Activated CD8-positive, alpha-beta T cell treated with anti-CD3 and anti-CD28 coated beads for 36 hours (primary cell): ENCODE measurements around the gene ALAD. TPM values are rescaled to one million over a fixed set of nuclear protein-coding genes. Genes with fewer than 3 reads are reported as not detected.

Source experiments
- ATAC-seq: fragments of 200-7000 bp; cut with Tn5 transposase; one replicate; pipeline ENCODE4 v1.10.0; 2021; ENCODE audit warnings: mild to moderate bottlenecking, moderate library complexity
- CTCF ChIA-PET: fragments of 350-600 bp; sonication (Branson Sonifier 250); formaldehyde crosslinking; loops from one replicate; lab custom pipeline; 2021; ENCODE audit warnings: antibody characterized with exemption; lab: Charles Lee
- POLR2A ChIA-PET: fragments of 350-600 bp; sonication (Branson Sonifier 250); formaldehyde crosslinking; loops from one replicate; lab custom pipeline; 2021; ENCODE audit warnings: antibody characterized with exemption; lab: Charles Lee
- DNase-seq: peaks from one replicate; pipeline ENCODE4 v3.0.0-alpha.2; 2020
- H3K27ac Mint-ChIP-seq: one replicate; pipeline ENCODE4 v1.8.0; 2021; ENCODE audit warnings: mild to moderate bottlenecking, mixed read lengths
- H3K27me3 Mint-ChIP-seq: one replicate; pipeline ENCODE4 v1.8.0; 2021; ENCODE audit warnings: mixed read lengths
- H3K36me3 Mint-ChIP-seq: one replicate; pipeline ENCODE4 v1.8.0; 2021; ENCODE audit warnings: low read depth, mixed read lengths
- H3K4me1 Mint-ChIP-seq: one replicate; pipeline ENCODE4 v1.8.0; 2021; ENCODE audit warnings: low read depth, mixed read lengths
- H3K4me3 Mint-ChIP-seq: one replicate; pipeline ENCODE4 v1.8.0; 2021; ENCODE audit warnings: mild to moderate bottlenecking, moderate library complexity, mixed read lengths
- H3K9me3 Mint-ChIP-seq: one replicate; pipeline ENCODE4 v1.8.0; 2021; ENCODE audit warnings: mixed read lengths
- CTCF ChIP-seq: fragments of 200-600 bp; IDR thresholded peaks from one replicate; pipeline ENCODE4 v1.8.0; 2022; ENCODE audit warnings: antibody characterized with exemption, mild to moderate bottlenecking
- intact Hi-C: fragments of 100-400 bp; cut with micrococcal nuclease; formaldehyde crosslinking; loops from one replicate; pipeline ENCODE4 v1.10.0; 2022
- total RNA-seq, 2 experiments: library from RNA; stranded (reverse); gene quantifications; one replicate each; pipeline ENCODE4 v1.2.3, GENCODE V29; 2021

Gene ALAD
- total RNA-seq, 2 experiments from 2014 or later, result 16.2 to 16.3 TPM

GRCh38 chr9:113352006-113352405 is 49.1 kb downstream of the ALAD start:
- no peak for TF ChIP-seq CTCF
- Mint-ChIP-seq H3K27me3 (peaks cover 13% of the 10 kb centered on the region), H3K9me3 (no peaks in the 10 kb centered on the region), H3K36me3 (no peaks in the 10 kb centered on the region), H3K4me1 (peaks cover 31% of the 10 kb centered on the region), H3K4me3 (no peak overlapping the region), H3K27ac (peak overlapping the region; percentile 3)
- intact Hi-C loops, result no loop called here
- ChIA-PET CTCF (interaction anchor here (1.1 kb wide), 1 partner anchor 11 kb away, joined by 4 read pairs; no protein-coding TSS in a partner anchor), POLR2A (interaction anchor here (0.6 to 1.3 kb wide), 2 partner anchors 19 to 47 kb away, joined by 3 to 4 read pairs; no protein-coding TSS in a partner anchor)
- ATAC-seq, result no peak
- no peak for DNase-seq

GRCh38 chr9:113350937-113351336 is 50.1 kb downstream of the ALAD start:
- POLR2A ChIA-PET, result interaction anchor here (0.6 to 1.7 kb wide), 5 partner anchors 11 to 966 kb away, joined by 3 to 12 read pairs (median 4); partner anchors contain the start of genes POLE3 and WDR31
- Mint-ChIP-seq H3K4me1 (peaks cover 31% of the 10 kb centered on the region), H3K27me3 (peaks cover 13% of the 10 kb centered on the region), H3K36me3 (no peaks in the 10 kb centered on the region), H3K27ac (peak overlapping the region; percentile 77), H3K9me3 (no peaks in the 10 kb centered on the region), H3K4me3 (peak overlapping the region; percentile 78)
- DNase-seq (peak; percentile 77), ATAC-seq (peak; percentile 65)
- intact Hi-C loops, result no loop called here
- TF ChIP-seq CTCF, result no peak
- CTCF ChIA-PET, result interaction anchor here (0.7 to 3.1 kb wide), 7 partner anchors 11 to 305 kb away, joined by 3 to 14 read pairs (median 4); partner anchors contain the start of genes ALAD, CDC26, PRPF4 and WDR31

- H3K4me1 Mint-ChIP-seq, result peaks cover 37% of the 10 kb centered on the region
- peak overlapping the region; percentile 78 for H3K4me3 Mint-ChIP-seq
- DNase-seq, result peak; percentile 36
- H3K36me3 Mint-ChIP-seq, result no peaks in the 10 kb centered on the region
- intact Hi-C loops, result no loop called here
- H3K27me3 Mint-ChIP-seq, result peaks cover 13% of the 10 kb centered on the region
- peak overlapping the region; percentile 77 for H3K27ac Mint-ChIP-seq
- no peaks in the 10 kb centered on the region for H3K9me3 Mint-ChIP-seq
- POLR2A ChIA-PET, result interaction anchor here (0.6 to 2.2 kb wide), 8 partner anchors 10 to 967 kb away, joined by 3 to 12 read pairs (median 4); partner anchors contain the start of genes C9orf43, CDC26, POLE3 and PRPF4
- CTCF ChIA-PET, result interaction anchor here (0.7 to 3.1 kb wide), 10 partner anchors 10 to 305 kb away, joined by 3 to 14 read pairs (median 4); partner anchors contain the start of genes ALAD, CDC26, PRPF4 and WDR31
- ATAC-seq, result peak; percentile 13
- TF ChIP-seq CTCF, result no peak
Measured at GRCh38 chr9:113350107-113350661, 50.9 kb downstream of the ALAD start.

GRCh38 chr9:113349445-113350094 is 51.5 kb downstream of the ALAD start, which contains the start of gene BSPRY:
Gene BSPRY, plus strand, starts transcription at chr9:113349541. Its CDS starts 39 bp downstream, at chr9:113349580.
- ChIA-PET POLR2A (interaction anchor here (1.0 to 2.2 kb wide), 5 partner anchors 9 to 74 kb away, joined by 3 to 12 read pairs (median 4); partner anchors contain the start of genes C9orf43, CDC26, POLE3 and PRPF4), CTCF (interaction anchor here (0.8 to 3.1 kb wide), 7 partner anchors 10 to 237 kb away, joined by 3 to 14 read pairs (median 5); partner anchors contain the start of genes ALAD, CDC26, PRPF4 and WDR31)
- peaks cover 13% of the 10 kb centered on the region for H3K27me3 Mint-ChIP-seq
- TF ChIP-seq CTCF, result no peak
- intact Hi-C loops, result loop anchor here (10.0 kb wide), 1 partner anchor 75 kb away; the partner anchor contains the start of genes CDC26 and PRPF4
- H3K4me3 Mint-ChIP-seq, result peak within 1 kb of the TSS; percentile 78
- peak; percentile 50 for DNase-seq
- H3K36me3 Mint-ChIP-seq, result no peaks in the 10 kb centered on the region
- ATAC-seq, result peak; percentile 45
- peak within 1 kb of the TSS; percentile 77 for H3K27ac Mint-ChIP-seq
- no peaks in the 10 kb centered on the region for H3K9me3 Mint-ChIP-seq
- H3K4me1 Mint-ChIP-seq, result peaks cover 39% of the 10 kb centered on the region
